ENCODE data around the gene CIRBP. TPM values are rescaled to one million over a fixed set of nuclear protein-coding genes. Genes with fewer than 3 reads are reported as not detected.

CIRBP gene
- total and polyA plus RNA-seq, 2 of the 13 experiments (the other 11 are each of a cell fraction or from before 2014, with no cell fraction given) = 133 to 140 TPM

DNA sequence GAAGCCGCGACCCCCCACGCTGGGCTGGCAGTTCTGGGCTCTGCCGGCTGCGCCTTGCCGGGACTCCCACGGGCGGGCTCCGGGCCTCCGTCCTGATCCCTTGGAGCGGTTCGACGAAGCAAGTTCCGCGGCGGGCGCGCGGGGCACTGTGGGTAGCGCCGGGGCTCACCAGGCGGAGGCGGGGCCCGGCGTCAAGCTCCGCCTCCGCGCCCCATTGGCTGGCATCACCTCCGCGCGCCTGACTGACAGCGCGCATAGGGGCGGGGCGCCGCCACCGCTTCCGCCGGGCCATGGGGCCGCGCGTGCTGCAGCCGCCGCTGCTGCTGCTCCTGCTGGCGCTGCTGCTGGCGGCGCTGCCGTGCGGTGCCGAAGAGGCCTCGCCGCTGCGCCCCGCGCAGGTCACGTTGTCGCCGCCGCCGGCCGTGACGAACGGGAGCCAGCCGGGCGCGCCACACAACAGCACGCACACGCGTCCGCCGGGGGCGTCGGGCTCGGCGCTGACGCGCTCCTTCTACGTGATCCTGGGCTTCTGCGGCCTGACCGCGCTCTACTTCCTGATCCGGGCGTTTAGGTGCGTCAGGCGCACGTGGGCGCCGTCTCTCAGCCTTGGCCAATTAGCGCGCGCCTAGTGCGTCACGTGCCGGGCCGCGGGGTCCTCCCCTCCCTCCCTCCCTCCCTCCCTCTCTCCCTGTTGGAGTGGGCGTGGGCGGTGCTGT is 6.3 kb downstream of the CIRBP start, which contains the start of gene FAM174C (continued):
- TF ChIP-seq ZNF318 (CRISPR knock-in tag; IDR thresholded peaks at IDR 0.05) (peak; percentile 74; the same call in 1 of the 2 replicates), IRX3 (CRISPR knock-in tag; IDR thresholded peaks at IDR 0.05; ENCODE audit: borderline replicate concordance, low read depth) (peak; percentile 85), ZNF30 (CRISPR knock-in tag; IDR thresholded peaks at IDR 0.05) (no peak), ZNF780A (CRISPR knock-in tag; IDR thresholded peaks at IDR 0.05) (no peak), SP1 (IDR thresholded peaks at IDR 0.05) (no peak), SP1 (CRISPR knock-in tag; IDR thresholded peaks at IDR 0.05) (peak; percentile 75), ZFYVE20 (CRISPR knock-in tag; IDR thresholded peaks at IDR 0.05; ENCODE audit: borderline replicate concordance, low read depth) (0 out of 2 replicates have a peak, but pooled peaks have one; percentile 73), ZNF33A (CRISPR knock-in tag; IDR thresholded peaks at IDR 0.05; ENCODE audit: borderline replicate concordance) (no peak), SRY (CRISPR knock-in tag; IDR thresholded peaks at IDR 0.05) (peak; percentile 84; the same call in 1 of the 2 replicates), PITX1 (CRISPR knock-in tag; IDR thresholded peaks at IDR 0.05) (no peak), ZNF121 (CRISPR knock-in tag; IDR thresholded peaks at IDR 0.05) (no peak), ZBTB8A (CRISPR knock-in tag; IDR thresholded peaks at IDR 0.05; ENCODE audit: borderline replicate concordance, low read depth) (no peak), MEF2D (CRISPR knock-in tag; IDR thresholded peaks at IDR 0.05) (no peak), ZNF550 (CRISPR knock-in tag; IDR thresholded peaks at IDR 0.05; ENCODE audit: borderline replicate concordance) (no peak), HNRNPLL (IDR thresholded peaks at IDR 0.05; ENCODE audit: low read depth, low read length, poor library complexity, severe bottlenecking) (peak; percentile 45), ZBTB39 (CRISPR knock-in tag; IDR thresholded peaks at IDR 0.05) (no peak), CEBPG (CRISPR knock-in tag; IDR thresholded peaks at IDR 0.05) (no peak), MAFK (conservative IDR thresholded peaks at IDR 0.05 in 1 of 2, IDR thresholded peaks at IDR 0.05 in 1 of 2; ENCODE audit: low read length in 2 of 2) (no peak)
- TF ChIP-seq, protein P1, sequence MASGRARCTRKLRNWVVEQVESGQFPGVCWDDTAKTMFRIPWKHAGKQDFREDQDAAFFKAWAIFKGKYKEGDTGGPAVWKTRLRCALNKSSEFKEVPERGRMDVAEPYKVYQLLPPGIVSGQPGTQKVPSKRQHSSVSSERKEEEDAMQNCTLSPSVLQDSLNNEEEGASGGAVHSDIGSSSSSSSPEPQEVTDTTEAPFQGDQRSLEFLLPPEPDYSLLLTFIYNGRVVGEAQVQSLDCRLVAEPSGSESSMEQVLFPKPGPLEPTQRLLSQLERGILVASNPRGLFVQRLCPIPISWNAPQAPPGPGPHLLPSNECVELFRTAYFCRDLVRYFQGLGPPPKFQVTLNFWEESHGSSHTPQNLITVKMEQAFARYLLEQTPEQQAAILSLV (CRISPR knock-in tag; IDR thresholded peaks at IDR 0.05; ENCODE audit: borderline replicate concordance) = no peak

All from HepG2 (cell line).